ENCODE results near the gene SURF6.
"Not testable (repeated sequence)": the region's sequence is repeated elsewhere in the genome, so short reads cannot be mapped to it uniquely, and the experiment has no call there.

SURF6 gene

DNA sequence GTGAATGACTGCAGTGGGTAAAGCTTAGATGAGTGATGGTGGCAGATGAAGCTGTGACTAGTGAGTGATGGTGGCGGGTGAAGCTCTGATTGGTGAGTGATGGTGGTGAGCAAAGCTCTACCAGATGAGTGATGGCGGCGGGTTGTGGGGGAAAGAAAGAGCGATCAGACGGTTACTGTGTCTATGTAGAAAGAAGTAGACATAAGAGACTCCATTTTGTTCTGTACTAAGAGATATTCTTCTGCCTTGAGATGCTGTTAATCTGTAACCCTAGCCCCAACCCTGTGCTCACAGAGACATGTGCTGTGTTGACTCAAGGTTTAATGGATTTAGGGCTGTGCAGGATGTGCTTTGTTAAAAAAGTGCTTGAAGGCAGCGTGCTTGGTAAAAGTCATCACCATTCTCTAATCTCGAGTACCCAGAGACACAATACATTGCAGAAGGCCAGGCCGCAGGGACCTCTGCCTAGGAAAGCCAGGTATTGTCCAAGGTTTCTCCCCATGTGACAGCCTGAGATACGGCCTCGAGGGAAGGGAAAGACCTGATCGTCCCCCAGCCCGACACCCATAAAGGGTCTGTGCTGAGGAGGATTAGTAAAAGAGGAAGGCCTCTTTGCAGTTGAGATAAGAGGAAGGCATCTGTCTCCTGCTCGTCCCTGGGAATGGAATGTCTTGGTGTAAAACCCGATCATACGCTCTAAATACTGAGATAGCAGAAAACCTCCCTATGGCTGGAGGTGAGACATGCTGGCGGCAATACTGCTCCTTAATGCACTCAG is 52.5 kb downstream of the SURF6 start:
- DNase-seq = not testable (repeated sequence)

GRCh38 chr9:133282464-133283238 is 53.3 kb downstream of the SURF6 start:
- DNase-seq = no peak

- DNase-seq = no peak
Measured at GRCh38 chr9:133280392-133280791, 55.6 kb downstream of the SURF6 start.

All from SHP77 (cell line).